Neuronal stem cell (in vitro differentiated cells): Measurements from ENCODE around the gene CNN3.

ENCODE experiments used
- DNase-seq: peaks from one replicate; pipeline ENCODE4 v3.0.0-alpha.2; 2013; ENCODE audit warnings: low spot score
- H2AFZ ChIP-seq: one replicate; pipeline ENCODE4 v1.6.1; 2013; ENCODE audit warnings: mild to moderate bottlenecking, low read length, inconsistent platforms
- H2AK5ac ChIP-seq: 2 replicates; pipeline ENCODE4 v1.6.1; 2013; ENCODE audit warnings: low read depth, mild to moderate bottlenecking, inconsistent platforms, low read length, moderate library complexity, mixed read lengths
- H2BK120ac ChIP-seq: 2 replicates; pipeline ENCODE4 v1.6.1; 2013; ENCODE audit warnings: low read depth, mild to moderate bottlenecking, inconsistent platforms, low read length, moderate library complexity, mixed read lengths
- H2BK12ac ChIP-seq: one replicate; pipeline ENCODE4 v1.6.1; 2013; ENCODE audit warnings: low read length, inconsistent platforms
- H2BK15ac ChIP-seq: 2 replicates; pipeline ENCODE4 v1.6.1; 2013; ENCODE audit warnings: mild to moderate bottlenecking, low read length, inconsistent platforms, mixed read lengths
- H2BK5ac ChIP-seq: one replicate; pipeline ENCODE4 v1.6.1; 2013; ENCODE audit warnings: inconsistent platforms, mild to moderate bottlenecking, low read length, moderate library complexity
- H3K14ac ChIP-seq: one replicate; pipeline ENCODE4 v1.6.1; 2013; ENCODE audit warnings: low read length, inconsistent platforms
- H3K18ac ChIP-seq: 2 replicates; pipeline ENCODE4 v1.6.1; 2013; ENCODE audit warnings: low read length, inconsistent platforms
- H3K23ac ChIP-seq: 2 replicates; pipeline ENCODE4 v1.6.1; 2013; ENCODE audit warnings: low read depth, mild to moderate bottlenecking, mixed read lengths, low read length, inconsistent platforms; ENCODE audit not compliant: poor library complexity
- H3K27ac ChIP-seq: replicated peaks from 3 replicates; pipeline ENCODE4 v1.5.1; 2013; ENCODE audit warnings: low read length, inconsistent platforms
- H3K27me3 ChIP-seq, 3 experiments: 2 replicates each; pipeline ENCODE4 v1.6.1; 2013; ENCODE audit warnings: low read length in 3 of 3, mild to moderate bottlenecking in 2 of 3, inconsistent platforms in 1 of 3, low read depth in 1 of 3, mixed read lengths in 1 of 3, moderate library complexity in 1 of 3; ENCODE audit not compliant: control insufficient read depth in 3 of 3, insufficient read depth in 3 of 3
- H3K36me3 ChIP-seq, 2 donors: replicated peaks in 1 of 2; 2 replicates each; pipeline ENCODE4 v1.6.1; 2013; ENCODE audit warnings: low read length in 2 of 2; ENCODE audit not compliant: control insufficient read depth in 2 of 2, insufficient read depth in 2 of 2
- H3K4ac ChIP-seq: 2 replicates; pipeline ENCODE4 v1.6.1; 2013; ENCODE audit warnings: inconsistent platforms, mild to moderate bottlenecking, low read length, moderate library complexity
- H3K4me1 ChIP-seq, 2 donors: 1 replicate in 1 of 2; 2 replicates in 1 of 2; pipeline ENCODE4 v1.6.1; 2013; ENCODE audit warnings: low read length in 2 of 2, low read depth in 1 of 2; ENCODE audit not compliant: control insufficient read depth in 2 of 2, insufficient read depth in 1 of 2
- H3K4me2 ChIP-seq: one replicate; pipeline ENCODE4 v1.6.1; 2013; ENCODE audit warnings: mild to moderate bottlenecking, low read length, inconsistent platforms; ENCODE audit not compliant: insufficient read depth, poor library complexity, severe bottlenecking
- H3K4me3 ChIP-seq, 2 donors: 2 replicates each; pipeline ENCODE4 v1.5.1; 2013; ENCODE audit warnings: low read length in 2 of 2, mild to moderate bottlenecking in 2 of 2, inconsistent platforms in 1 of 2, moderate library complexity in 1 of 2
- H3K79me1 ChIP-seq: one replicate; pipeline ENCODE4 v1.6.1; 2013; ENCODE audit warnings: low read depth, mild to moderate bottlenecking, inconsistent platforms, low read length, moderate library complexity
- H3K9ac ChIP-seq: one replicate; pipeline ENCODE4 v1.6.1; 2013; ENCODE audit warnings: mild to moderate bottlenecking, low read depth, low read length, inconsistent platforms; ENCODE audit not compliant: poor library complexity
- H3K9me3 ChIP-seq, 2 donors: replicated peaks in 1 of 2; 2 replicates each; pipeline versions ENCODE3 to v1.6.1; 2013; ENCODE audit warnings: low read length in 2 of 2, mild to moderate bottlenecking in 2 of 2, inconsistent platforms in 1 of 2, low read depth in 1 of 2, mixed read lengths in 1 of 2, moderate library complexity in 1 of 2; ENCODE audit not compliant: control insufficient read depth in 2 of 2, insufficient read depth in 1 of 2
- H4K8ac ChIP-seq: one replicate; pipeline ENCODE4 v1.6.1; 2013; ENCODE audit warnings: low read depth, mild to moderate bottlenecking, inconsistent platforms, low read length, moderate library complexity
- H4K91ac ChIP-seq: one replicate; pipeline ENCODE4 v1.6.1; 2013; ENCODE audit warnings: low read length, low read depth, mild to moderate bottlenecking, inconsistent platforms; ENCODE audit not compliant: poor library complexity
- WGBS, 2 donors: extraction: QIAGEN DNeasy Blood & Tissue Kit; methylation state at CpG; one replicate each; pipeline ENCODE4 v1.1.7; 2013; ENCODE audit warnings: missing lambda C conversion rate in 2 of 2, mixed read lengths in 1 of 2; ENCODE audit not compliant: insufficient read length in 2 of 2, insufficient replicate concordance in 1 of 2; ENCODE audit errors: extremely low coverage in 2 of 2; 5-methylcytosine and 5-hydroxymethylcytosine counted together

Gene CNN3

DNA sequence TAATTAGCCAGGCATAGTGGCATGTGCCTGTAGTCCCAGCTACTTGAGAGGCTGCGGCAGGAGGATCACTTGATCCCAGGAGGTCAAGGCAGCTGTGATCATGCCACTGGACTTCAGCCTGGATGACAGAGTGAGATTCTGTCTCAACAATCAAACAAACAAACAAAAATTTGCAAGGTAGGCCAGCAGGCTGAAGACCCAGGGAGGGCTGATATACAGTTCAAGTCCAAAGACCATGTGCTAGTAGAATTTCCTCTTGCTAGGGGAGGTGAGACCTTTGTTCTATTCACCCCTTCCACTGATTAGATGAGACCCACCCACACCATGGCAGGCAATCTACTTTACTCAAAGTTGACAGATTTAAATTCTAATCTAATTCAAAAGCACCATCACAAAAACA lies 31.2 kb upstream of the CNN3 start:
- DNase-seq: no peak
- Histone ChIP-seq H3K4me2 (no peak overlapping the region), H3K36me3 (no peaks in the 10 kb centered on the region), H3K18ac (no peak overlapping the region), H2AFZ (no peak overlapping the region), H3K79me1 (no peaks in the 10 kb centered on the region), H3K27me3 (no peaks in the 10 kb centered on the region), H3K9me3 (peaks cover 0 to 2% of the 10 kb centered on the region in 2 donors), H3K4me3 (no peak overlapping the region), H2AK5ac (no peak overlapping the region), H2BK12ac (no peak overlapping the region), H3K27ac (no peak overlapping the region), H3K9ac (no peak overlapping the region), H3K4me1 (peaks cover 10 to 15% of the 10 kb centered on the region in 2 donors), H4K91ac (no peak overlapping the region), H4K8ac (no peak overlapping the region), H2BK15ac (no peak overlapping the region), H2BK120ac (no peak overlapping the region), H3K4ac (no peak overlapping the region), H3K23ac (no peak overlapping the region), H3K14ac (no peak overlapping the region), H2BK5ac (no peak overlapping the region)
- WGBS, 2 donors: no CpG with 5 or more reads among the region's 1 CpG

DNA sequence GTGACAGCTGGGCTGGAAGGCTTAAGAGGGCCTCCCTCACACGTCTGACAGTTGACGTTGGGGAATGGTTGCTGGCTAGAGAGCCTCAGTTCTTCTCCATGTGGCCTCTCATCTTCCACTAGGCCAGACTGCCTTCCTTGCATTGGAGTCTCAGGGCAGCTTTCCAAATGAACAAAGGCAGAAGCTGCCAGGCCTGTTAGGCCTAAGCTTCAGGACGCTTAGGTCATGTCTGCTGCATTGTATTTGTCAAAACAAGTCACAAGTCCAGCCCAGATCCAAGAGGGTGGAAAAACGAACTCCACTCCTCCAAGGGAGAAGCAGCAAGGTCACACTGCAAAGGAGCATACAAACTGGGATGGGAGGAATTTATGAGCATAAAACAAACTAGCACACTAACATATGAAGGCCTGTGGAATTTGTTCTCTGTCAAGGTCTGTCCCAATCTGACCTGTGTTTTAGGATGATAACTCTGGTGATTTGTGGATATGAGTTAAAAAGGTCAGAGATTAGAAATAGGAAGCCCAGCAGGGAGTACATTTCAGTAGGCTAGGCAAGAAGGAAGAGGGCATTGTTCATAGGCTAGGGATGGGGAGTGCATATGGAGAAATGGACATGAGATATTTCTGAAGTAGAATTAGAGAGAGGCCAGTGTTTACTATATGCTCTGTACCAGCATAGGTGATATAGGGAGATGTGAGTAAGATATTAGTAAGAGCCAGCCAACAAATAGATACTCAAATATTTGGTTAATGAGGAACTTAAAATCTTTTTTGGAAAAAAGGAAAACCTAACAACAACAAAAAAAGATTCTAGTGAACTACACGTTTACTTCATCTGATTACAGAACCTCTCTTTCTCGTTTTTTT lies 29.1 kb upstream of the CNN3 start:
- H3K27me3 ChIP-seq: no peaks in the 10 kb centered on the region
- no peak overlapping the region for H3K27ac ChIP-seq
- H2BK12ac ChIP-seq: no peak overlapping the region
- H2BK15ac ChIP-seq: no peak overlapping the region
- no peak overlapping the region for H3K23ac ChIP-seq
- no peak overlapping the region for H2AK5ac ChIP-seq
- no peak overlapping the region for H4K8ac ChIP-seq
- H3K4me1 ChIP-seq: peaks cover 10 to 15% of the 10 kb centered on the region in 2 donors
- no peak for DNase-seq
- H3K36me3 ChIP-seq: no peaks in the 10 kb centered on the region
- peak overlapping the region; percentile 51 for H2AFZ ChIP-seq
- no peak overlapping the region for H2BK5ac ChIP-seq
- H3K9me3 ChIP-seq: no peaks in the 10 kb centered on the region
- H3K79me1 ChIP-seq: no peaks in the 10 kb centered on the region
- no peak overlapping the region for H3K14ac ChIP-seq
- WGBS, 2 donors: no CpG with 5 or more reads among the region's 6 CpGs
- no peak overlapping the region for H3K18ac ChIP-seq
- H3K9ac ChIP-seq: no peak overlapping the region
- H3K4ac ChIP-seq: no peak overlapping the region
- no peak overlapping the region for H3K4me2 ChIP-seq
- no peak overlapping the region for H2BK120ac ChIP-seq
- H3K4me3 ChIP-seq: no peak overlapping the region
- no peak overlapping the region for H4K91ac ChIP-seq

DNA sequence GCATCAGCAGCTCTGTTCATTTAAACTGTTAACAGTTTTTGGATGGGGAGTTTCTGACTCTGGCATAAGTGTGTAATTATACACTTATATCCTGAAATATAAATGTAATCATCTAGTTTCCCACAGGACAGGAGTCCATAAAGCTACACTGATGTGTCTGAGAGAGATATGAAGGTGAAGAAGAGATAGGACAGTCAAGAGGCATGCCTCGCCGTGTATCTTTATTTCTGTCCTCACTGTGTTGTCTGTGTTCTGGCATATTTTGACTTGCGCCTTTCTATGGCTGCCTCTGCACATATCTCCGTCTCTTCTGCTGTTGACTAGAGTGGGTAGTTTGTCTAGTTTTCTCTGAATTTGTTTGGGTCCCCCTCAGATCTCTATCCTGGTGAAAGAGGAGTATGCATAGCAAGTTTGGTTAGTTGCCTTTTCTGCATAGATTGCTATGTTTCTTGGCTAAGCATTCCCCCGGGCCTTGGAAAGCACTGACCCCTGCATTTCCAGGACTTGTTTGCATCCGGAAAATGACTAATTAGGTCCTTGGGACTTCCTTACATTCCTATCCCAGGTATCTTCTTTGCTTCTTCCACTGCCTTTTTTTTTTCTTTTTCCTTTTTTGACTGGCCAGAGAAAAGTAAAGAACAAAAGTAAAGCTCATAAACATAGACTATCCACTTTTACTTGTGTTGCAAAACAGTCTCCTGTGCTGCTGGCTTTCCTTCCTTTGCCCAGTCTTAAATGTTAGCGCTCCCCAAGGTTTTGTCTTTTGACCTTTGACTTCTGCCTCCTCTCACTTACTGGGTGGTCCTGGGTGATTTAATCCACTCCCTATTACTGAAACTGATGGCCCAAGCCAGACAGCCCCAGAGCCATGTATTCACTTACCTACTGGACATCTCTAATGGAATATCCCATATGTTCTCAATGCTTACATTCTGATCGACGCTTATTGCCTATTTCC lies 27.6 kb upstream of the CNN3 start:
- H2BK15ac ChIP-seq: no peak overlapping the region
- no peak overlapping the region for H3K9ac ChIP-seq
- H2BK5ac ChIP-seq: no peak overlapping the region
- H2AFZ ChIP-seq: peak overlapping the region; percentile 77
- H2BK12ac ChIP-seq: no peak overlapping the region
- H4K8ac ChIP-seq: no peak overlapping the region
- peak overlapping the region; percentile 3 for H3K27ac ChIP-seq
- H3K4me2 ChIP-seq: no peak overlapping the region
- H2BK120ac ChIP-seq: no peak overlapping the region
- no peak overlapping the region for H4K91ac ChIP-seq
- H3K4me1 ChIP-seq: peaks cover 10 to 15% of the 10 kb centered on the region in 2 donors
- peak overlapping the region in 1 of 2 donors; percentile 1 for H3K4me3 ChIP-seq
- no peaks in the 10 kb centered on the region for H3K9me3 ChIP-seq
- H3K18ac ChIP-seq: no peak overlapping the region
- no peak overlapping the region for H2AK5ac ChIP-seq
- no peaks in the 10 kb centered on the region for H3K27me3 ChIP-seq
- H3K14ac ChIP-seq: no peak overlapping the region
- no peaks in the 10 kb centered on the region for H3K36me3 ChIP-seq
- H3K23ac ChIP-seq: no peak overlapping the region
- peak; percentile 51 for DNase-seq
- H3K79me1 ChIP-seq: no peaks in the 10 kb centered on the region
- H3K4ac ChIP-seq: no peak overlapping the region
- no CpG with 5 or more reads among the region's 9 CpGs for WGBS, 2 donors

DNA sequence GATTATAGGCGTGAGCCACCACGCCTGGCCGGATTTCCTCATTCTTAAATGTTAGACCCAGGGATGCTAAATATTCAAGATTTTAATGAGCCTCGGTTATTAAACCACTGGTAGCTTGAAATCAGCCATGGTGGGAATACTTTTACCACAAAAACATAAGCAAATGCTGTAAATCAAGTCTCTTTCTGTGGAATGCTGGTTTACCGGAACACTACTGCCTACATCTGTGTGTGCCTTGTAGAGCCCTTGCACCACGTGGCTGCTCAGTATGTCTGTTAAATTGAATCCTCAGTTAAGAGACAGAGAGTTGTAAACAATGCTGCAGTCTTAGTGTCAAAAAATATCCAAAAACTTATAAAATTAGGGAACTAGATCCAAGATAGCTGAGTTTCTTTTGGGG lies 26.8 kb upstream of the CNN3 start:
- H2BK120ac ChIP-seq: no peak overlapping the region
- H3K23ac ChIP-seq: no peak overlapping the region
- H3K36me3 ChIP-seq: no peaks in the 10 kb centered on the region
- no peak overlapping the region for H3K9ac ChIP-seq
- no peak overlapping the region for H3K27ac ChIP-seq
- DNase-seq: no peak
- H3K9me3 ChIP-seq: no peaks in the 10 kb centered on the region
- WGBS, 2 donors: no CpG with 5 or more reads among the region's 6 CpGs
- H2AK5ac ChIP-seq: no peak overlapping the region
- no peak overlapping the region for H4K91ac ChIP-seq
- no peak overlapping the region for H4K8ac ChIP-seq
- peaks cover 10 to 15% of the 10 kb centered on the region in 2 donors for H3K4me1 ChIP-seq
- H3K27me3 ChIP-seq: no peaks in the 10 kb centered on the region
- H3K4ac ChIP-seq: no peak overlapping the region
- no peak overlapping the region for H2BK5ac ChIP-seq
- H3K4me3 ChIP-seq: no peak overlapping the region
- peak overlapping the region; percentile 77 for H2AFZ ChIP-seq
- no peaks in the 10 kb centered on the region for H3K79me1 ChIP-seq
- H2BK12ac ChIP-seq: no peak overlapping the region
- H3K18ac ChIP-seq: no peak overlapping the region
- H3K14ac ChIP-seq: no peak overlapping the region
- H2BK15ac ChIP-seq: no peak overlapping the region
- no peak overlapping the region for H3K4me2 ChIP-seq
